CD4-positive, alpha-beta T cell treated with Interferon gamma for 1 hour (primary cell): ENCODE results near the gene TADA3.

Experiments
- DNase-seq: peaks from one replicate; pipeline ENCODE4 v3.0.0-alpha.2; 2020

The TADA3 gene

DNA sequence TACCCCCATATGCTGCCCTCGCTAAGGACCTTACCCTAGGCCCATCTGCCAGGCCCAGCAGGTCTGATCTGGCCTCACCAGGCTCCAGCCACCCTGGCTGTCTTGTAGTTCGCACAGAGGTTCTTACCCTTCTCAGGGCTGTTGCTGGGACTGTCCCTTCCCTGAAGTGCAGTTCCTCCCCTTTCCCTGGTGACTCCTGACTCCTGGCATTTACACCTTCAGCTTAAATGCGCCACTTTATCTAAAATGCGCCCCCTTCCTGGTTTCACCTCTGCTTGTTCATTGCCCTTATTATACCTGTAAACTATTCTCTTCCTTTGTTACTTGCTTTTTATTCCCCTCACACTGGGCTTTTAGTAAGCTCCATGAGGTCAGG is 17.0 kb upstream of the TADA3 start:
- no peak for DNase-seq

- peak; percentile 45 for DNase-seq
Measured at GRCh38 chr3:9808345-9809037, 16.2 kb upstream of the TADA3 start.

DNA sequence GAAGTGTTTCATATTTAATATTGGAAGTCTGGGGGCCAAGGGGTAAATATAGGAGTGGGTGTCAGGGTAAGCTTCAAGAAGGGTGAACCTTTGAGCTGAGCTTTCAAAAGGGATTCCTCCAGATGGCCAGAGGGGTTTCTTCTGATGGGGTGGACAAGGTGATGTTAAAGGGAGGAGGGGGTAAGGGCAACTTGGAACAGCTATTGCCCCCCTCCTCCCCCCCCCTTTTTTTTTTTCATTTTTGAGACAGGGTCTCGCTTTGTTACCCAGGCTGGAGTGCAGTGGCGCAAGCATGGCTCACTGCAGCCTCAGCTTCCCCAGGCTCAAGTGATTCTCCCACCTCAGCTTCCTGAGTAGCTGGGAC is 15.7 kb upstream of the TADA3 start:
- no peak for DNase-seq

- no peak for DNase-seq
Measured at GRCh38 chr3:9806688-9807589, 14.7 kb upstream of the TADA3 start.

GRCh38 chr3:9806137-9806536 is 13.9 kb upstream of the TADA3 start:
- no peak for DNase-seq

GRCh38 chr3:9804996-9805395 is 12.7 kb upstream of the TADA3 start:
- no peak for DNase-seq

- no peak for DNase-seq
Measured at GRCh38 chr3:9803494-9803893, 11.2 kb upstream of the TADA3 start.

GRCh38 chr3:9800529-9800928 is 8.3 kb upstream of the TADA3 start:
- no peak for DNase-seq

DNA sequence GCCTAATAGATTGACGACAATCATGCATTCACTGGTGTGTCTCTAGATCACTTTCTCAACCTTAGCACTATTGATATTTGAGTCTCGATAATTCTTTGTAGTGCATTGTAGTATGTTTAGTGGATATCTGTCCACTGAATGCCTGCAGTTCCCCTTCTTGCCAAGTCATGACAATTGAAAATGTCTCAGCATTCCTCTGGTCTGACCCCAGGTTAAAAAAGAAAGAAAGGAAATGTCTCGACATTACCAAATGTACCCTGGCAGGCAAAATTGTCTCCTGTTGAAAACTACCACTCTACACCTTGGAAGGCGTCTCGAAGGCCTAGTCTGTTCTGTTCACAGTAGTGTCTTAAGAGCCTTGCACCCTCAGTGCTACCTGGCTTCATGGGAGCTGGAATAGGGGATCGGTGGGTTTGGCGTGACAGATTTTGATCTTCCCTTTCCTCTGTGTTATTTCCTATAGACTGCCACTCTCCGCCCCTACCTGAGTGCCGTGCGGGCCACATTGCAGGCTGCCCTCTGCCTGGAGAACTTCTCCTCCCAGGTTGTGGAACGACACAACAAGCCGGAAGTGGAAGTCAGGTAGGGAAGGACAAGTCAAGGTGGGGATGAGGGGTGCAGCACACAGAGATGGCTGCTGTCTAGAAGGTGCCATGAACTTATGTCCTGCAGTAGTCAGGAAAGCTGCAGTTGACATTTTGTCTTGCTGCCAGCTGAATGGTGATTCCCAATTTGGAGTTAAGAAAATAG is 5.1 kb upstream of the TADA3 start:
- DNase-seq = no peak

- DNase-seq = peak; percentile 37
Measured at GRCh38 chr3:9795207-9795606, 2.9 kb upstream of the TADA3 start.

- no peak for DNase-seq
Measured at GRCh38 chr3:9794400-9794799, 2.1 kb upstream of the TADA3 start.

DNA sequence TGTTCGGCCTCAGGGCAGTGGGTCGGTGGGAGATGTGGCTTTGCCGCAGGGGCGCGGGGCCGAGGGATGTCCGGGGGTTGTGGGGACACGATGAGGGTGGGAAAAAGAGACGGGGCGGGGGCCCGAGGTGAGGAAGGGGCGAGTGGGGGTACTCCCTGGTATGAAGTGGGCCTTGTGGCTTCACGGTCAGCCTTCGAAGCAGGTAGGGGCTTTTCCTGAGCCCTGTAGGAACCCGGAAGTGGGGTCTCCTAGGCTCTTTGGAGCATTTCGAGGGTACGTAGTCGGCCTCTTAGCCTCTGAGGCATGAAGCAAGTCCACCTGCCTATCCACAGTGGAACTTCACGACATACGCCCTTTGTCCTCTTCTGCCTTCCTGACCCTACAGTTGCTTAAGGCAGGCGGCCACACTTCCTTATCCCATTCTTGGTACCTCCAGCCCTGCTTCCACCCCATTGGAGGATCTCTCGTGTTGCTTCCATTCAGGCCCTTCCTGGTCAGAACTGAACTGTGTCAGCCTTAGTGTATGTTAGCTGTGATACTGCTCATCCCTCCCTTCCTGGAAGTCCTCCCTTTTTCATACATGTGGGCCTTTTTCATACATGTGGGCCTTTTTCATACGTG is 998 bp upstream of the TADA3 start:
- peak; percentile 25 for DNase-seq

DNA sequence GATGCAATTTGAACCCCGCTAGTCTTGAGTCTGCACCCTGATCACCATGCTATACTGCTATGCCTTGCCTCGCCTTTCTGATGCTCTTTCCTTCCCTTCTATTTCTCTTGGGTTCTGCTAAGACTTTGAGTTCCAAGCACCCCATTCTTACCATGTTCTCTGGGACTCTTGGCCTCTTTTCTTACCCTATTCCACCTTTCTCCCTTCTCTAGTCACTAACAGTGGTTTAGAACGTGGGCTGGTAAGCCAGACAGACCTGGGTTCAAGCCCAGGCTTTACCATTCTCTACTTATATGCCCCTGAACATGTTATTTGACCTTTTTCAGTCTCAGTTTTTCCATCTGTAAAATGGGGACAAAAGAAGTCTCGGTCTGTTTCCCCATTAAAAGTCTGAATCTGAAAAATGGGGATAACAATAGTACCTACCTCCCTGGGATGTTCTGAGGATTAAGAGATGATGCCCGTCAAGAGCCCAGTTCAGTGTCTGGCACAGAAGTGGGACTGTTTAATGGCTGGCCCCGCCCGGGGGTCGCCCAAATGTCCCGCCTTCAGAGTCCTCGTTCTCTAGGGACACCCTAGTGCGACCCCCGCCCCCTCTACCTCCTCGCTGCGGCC is 376 bp downstream of the TADA3 start:
- no peak for DNase-seq

DNA sequence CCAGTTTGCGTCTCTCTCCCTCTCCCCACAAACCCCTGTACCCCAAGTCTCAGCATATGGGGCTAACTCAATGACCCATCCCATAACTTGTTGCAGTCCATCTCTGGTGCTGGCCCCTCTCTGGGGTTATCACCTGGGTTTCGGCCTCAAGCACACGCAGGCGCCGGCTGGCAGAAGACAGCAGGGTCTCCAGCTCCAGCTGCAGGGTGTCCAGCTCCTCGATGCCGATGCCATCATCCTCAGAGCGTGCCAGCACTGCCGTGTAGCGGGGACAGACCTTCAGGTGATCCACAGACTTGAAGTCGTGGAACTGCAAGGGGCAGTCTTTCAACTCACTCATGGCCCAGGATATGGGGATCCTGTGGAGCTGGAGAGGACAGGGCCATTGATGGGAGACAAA is 1.1 kb downstream of the TADA3 start:
- no peak for DNase-seq

- DNase-seq = no peak
Measured at GRCh38 chr3:9787714-9788113, 4.6 kb downstream of the TADA3 start.

DNA sequence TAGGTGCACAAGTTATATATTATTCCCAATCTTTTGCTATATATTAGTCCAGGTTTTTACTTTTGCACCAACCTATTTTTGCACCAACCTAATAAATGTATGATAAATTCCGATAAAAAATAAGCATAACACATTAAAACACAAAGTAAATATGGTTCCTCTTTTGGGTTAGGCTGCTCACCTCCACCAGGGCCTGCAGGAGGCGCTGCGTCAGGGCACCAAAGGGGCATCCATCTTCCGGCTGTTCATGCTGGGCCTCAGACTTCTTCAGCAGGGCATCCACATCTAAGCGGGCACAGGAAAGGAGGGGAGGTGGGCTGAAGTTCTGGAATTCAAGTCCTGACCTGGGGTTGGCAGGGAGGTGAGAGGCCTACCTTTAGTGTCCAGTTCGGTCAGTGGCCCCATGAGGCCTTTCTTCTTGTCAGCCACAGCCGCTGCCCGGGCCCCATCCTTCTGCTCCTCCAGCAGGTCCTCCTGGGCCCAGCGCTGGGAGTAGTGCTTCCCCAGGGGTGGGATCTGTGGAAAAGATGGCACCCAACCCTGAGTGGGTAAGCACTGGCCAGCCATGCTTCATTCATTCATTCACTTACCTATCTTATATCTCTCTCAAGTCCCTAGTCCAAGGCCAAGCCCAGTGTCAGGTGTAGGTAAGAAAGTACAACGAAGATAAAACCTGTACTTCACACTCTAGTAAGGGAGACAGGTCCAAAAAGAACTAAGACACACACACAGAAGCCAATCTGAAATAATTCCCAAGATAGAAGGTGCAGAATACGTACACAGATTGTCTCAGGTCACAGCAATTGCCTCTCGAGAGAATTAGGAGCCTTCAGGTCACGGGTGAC is 5.2 kb downstream of the TADA3 start:
- no peak for DNase-seq

- no peak for DNase-seq
Measured at GRCh38 chr3:9786209-9786739, 6.0 kb downstream of the TADA3 start.

DNA sequence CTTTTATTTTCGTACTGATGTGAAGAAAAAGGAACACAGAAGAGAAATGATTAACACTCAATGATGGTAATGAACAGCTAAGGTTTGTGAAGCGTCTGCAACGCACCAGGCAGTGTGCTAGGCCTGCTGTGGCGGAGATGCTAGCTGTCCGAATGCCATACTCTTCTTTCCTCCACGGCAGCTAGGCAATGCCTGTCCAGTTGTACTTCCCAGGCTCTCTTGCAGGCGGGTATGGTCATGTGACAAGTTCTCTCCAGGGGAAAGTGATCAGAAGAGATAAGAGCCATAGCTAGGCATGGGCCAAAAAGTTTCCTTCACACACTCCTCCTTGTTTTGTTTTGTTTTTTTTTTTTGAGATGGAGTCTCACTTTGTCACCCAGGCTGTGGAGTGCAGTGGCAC is 6.7 kb downstream of the TADA3 start:
- DNase-seq = no peak

- no peak for DNase-seq
Measured at GRCh38 chr3:9784965-9785364, 7.3 kb downstream of the TADA3 start.

DNA sequence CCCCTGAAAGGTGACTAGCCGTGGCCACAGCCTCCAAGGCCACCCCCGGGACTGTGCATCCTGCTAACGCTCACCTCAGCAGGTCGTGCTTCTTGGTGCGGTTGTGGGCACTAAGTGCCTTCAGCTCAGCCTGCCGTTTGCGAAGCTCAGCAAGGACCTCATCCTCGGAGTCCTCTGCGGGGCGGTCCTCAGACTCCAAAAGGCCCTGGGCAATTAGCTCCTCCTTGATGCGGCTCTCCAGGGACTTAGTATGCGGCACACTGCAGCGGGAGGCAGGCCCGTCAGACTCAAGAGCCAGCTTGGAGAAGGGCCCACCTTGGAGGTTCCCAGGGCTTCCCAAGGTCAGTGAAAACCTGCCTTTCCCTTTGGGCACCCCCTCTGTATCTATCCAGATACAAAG is 8.3 kb downstream of the TADA3 start:
- DNase-seq = no peak

- DNase-seq = no peak
Measured at GRCh38 chr3:9782770-9783169, 9.5 kb downstream of the TADA3 start.
